DND-41 (cell line): ENCODE data around the gene ASPG.

Source experiments
- CTCF ChIP-seq: IDR thresholded peaks from 2 replicates; pipeline ENCODE4 v1.5.1; 2012; ENCODE audit warnings: borderline replicate concordance, low read length, moderate library complexity, mild to moderate bottlenecking; ENCODE audit not compliant: poor library complexity, severe bottlenecking; ENCODE audit errors: extremely low read depth
- EZH2 ChIP-seq: IDR thresholded peaks from 3 replicates; pipeline ENCODE4 v1.6.1; 2012; ENCODE audit warnings: borderline replicate concordance, low read depth, mild to moderate bottlenecking, moderate library complexity, low read length, inconsistent platforms; ENCODE audit not compliant: severe bottlenecking

- TF ChIP-seq CTCF (no peak), EZH2 (no peak)
Observed at GRCh38 chr14:104136472-104137296, 51.2 kb downstream of the ASPG start.
